ENCODE results near the gene ANKRD28. TPM values are rescaled to one million over a fixed set of nuclear protein-coding genes. Genes with fewer than 3 reads are reported as not detected.

Gene ANKRD28
- total and polyA plus RNA-seq, 2 of the 4 experiments (the other 2 are of a cell fraction): 52.6 to 211 TPM

DNA sequence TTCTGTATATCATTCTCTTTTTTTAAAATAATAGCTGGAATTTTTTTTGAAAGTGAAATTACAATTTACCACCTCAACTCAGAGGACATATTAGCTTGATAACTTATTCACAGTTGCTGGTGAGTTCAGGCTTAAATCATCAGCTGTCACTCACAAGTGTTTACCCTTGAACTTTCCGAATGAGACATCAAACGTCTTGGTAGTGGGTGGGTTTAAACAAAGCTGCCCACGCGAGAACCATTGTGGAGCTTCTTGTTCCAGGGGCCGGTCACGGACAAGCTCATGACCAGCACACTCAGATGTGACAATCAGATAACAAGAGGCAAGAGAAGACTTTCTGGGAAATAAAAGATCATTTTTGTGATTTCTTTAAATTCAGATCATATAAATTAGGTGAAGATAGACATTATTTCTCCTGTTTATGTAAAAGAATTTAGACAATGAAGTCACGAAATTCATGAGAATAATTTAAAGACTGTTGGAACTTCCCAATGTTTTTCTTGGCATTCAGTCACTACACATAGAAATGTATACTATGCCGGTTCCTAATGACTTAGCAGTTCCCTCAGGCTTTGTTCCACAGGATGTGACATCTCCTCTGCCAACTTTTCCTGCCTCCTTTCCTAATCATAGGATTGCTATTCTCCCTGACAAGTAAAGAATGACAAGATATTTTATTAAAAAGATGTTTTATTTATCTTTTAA, 167.0 kb downstream of the ANKRD28 start:
- H3K27ac ChIP-seq (ENCODE audit: insufficient read depth, low read length): peak overlapping the region; percentile 97
- H4K8ac ChIP-seq (ENCODE audit: low read depth in 2 of 2, low read length in 2 of 2): peak overlapping the region; percentile 50 to 92; a peak in 3 of 4 replicates
- H4K91ac ChIP-seq (ENCODE audit: insufficient read depth, low read depth, low read length): peak overlapping the region; percentile 90
- peak overlapping the region; percentile 98 for H3K4me2 ChIP-seq (ENCODE audit: low read depth, low read length)
- no peaks in the 10 kb centered on the region for H3K36me3 ChIP-seq (ENCODE audit: control insufficient read depth, insufficient read depth, low read length)
- peak overlapping the region; percentile 40; the same call in 2 of the 3 replicates for H2BK15ac ChIP-seq (ENCODE audit: low read depth, low read length)
- peak overlapping the region; percentile 92 for H3K4ac ChIP-seq (ENCODE audit: low read depth, low read length)
- TF ChIP-seq, protein P1, sequence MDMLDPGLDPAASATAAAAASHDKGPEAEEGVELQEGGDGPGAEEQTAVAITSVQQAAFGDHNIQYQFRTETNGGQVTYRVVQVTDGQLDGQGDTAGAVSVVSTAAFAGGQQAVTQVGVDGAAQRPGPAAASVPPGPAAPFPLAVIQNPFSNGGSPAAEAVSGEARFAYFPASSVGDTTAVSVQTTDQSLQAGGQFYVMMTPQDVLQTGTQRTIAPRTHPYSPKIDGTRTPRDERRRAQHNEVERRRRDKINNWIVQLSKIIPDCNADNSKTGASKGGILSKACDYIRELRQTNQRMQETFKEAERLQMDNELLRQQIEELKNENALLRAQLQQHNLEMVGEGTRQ (IDR thresholded peaks at IDR 0.05; ENCODE audit: low read depth, low read length): no peak
- TF ChIP-seq, protein P2, sequence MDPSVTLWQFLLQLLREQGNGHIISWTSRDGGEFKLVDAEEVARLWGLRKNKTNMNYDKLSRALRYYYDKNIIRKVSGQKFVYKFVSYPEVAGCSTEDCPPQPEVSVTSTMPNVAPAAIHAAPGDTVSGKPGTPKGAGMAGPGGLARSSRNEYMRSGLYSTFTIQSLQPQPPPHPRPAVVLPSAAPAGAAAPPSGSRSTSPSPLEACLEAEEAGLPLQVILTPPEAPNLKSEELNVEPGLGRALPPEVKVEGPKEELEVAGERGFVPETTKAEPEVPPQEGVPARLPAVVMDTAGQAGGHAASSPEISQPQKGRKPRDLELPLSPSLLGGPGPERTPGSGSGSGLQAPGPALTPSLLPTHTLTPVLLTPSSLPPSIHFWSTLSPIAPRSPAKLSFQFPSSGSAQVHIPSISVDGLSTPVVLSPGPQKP (IDR thresholded peaks at IDR 0.05; ENCODE audit: borderline replicate concordance, low read depth, low read length): no peak
- TF ChIP-seq NFE2L2 (IDR thresholded peaks at IDR 0.05; ENCODE audit: low read depth, low read length): peak; percentile 85
- TF ChIP-seq RAD21 (IDR thresholded peaks at IDR 0.05; ENCODE audit: low read length): no peak
- 0 out of 2 replicates have a peak, but pooled peaks have one; percentile 19 for TF ChIP-seq FOS (IDR thresholded peaks at IDR 0.05; ENCODE audit: low read depth, low read length)
- peak; percentile 43 for TF ChIP-seq MAFK (IDR thresholded peaks at IDR 0.05; ENCODE audit: low read depth, low read length)
- TF ChIP-seq CEBPB (IDR thresholded peaks at IDR 0.05; ENCODE audit: low read depth, low read length): no peak
- no peak for TF ChIP-seq CHD1 (IDR thresholded peaks at IDR 0.05; ENCODE audit: low read depth, low read length)
- no peak for TF ChIP-seq MXI1 (IDR thresholded peaks at IDR 0.05; ENCODE audit: borderline replicate concordance, low read depth, low read length)
- TF ChIP-seq BHLHE40 (IDR thresholded peaks at IDR 0.05; ENCODE audit: low read depth, low read length): peak; percentile 76
- TF ChIP-seq RCOR1 (IDR thresholded peaks at IDR 0.05; ENCODE audit: insufficient replicate concordance, low read length): no peak
- TF ChIP-seq POLR2A (IDR thresholded peaks at IDR 0.05; ENCODE audit: low read depth, low read length): peak; percentile 33; the same call in 1 of the 2 replicates
- no peak for TF ChIP-seq MAZ (IDR thresholded peaks at IDR 0.05; ENCODE audit: borderline replicate concordance, low read depth, low read length)
- in situ Hi-C loops (cut with MboI; ENCODE audit: low sequenced_read_pairs): loop anchor here (25.0 kb wide), 2 partner anchors 432 to 607 kb away; no protein-coding TSS in a partner anchor
- H3K18ac ChIP-seq (ENCODE audit: low read depth, low read length): peak overlapping the region; percentile 94
- H3K23ac ChIP-seq (ENCODE audit: low read depth, low read length): peak overlapping the region; percentile 82
- peak overlapping the region; percentile 92 for H3K56ac ChIP-seq (ENCODE audit: extremely low read depth, insufficient read depth, low read length)
- peak overlapping the region; percentile 91 for H4K5ac ChIP-seq (ENCODE audit: low read depth, low read length)
- H2AK9ac ChIP-seq (replicated peaks; ENCODE audit: low read depth, low read length, poor library complexity): peak overlapping the region; percentile 18
- no CpG with 5 or more reads among the region's 8 CpGs for WGBS, 2 experiments (ENCODE audit: extremely low coverage in 2 of 2, insufficient read length in 1 of 2)
- DNase-seq (peak; percentile 87), ATAC-seq (ENCODE audit: low read depth) (peak; percentile 31)
- H3K9me1 ChIP-seq (ENCODE audit: insufficient read depth, low read length): peaks cover 18% of the 10 kb centered on the region
- POLR2A ChIA-PET (ENCODE audit: unreplicated experiment): no interaction called here
- H3K79me1 ChIP-seq (ENCODE audit: low read depth in 1 of 2, low read length in 2 of 2): peaks cover 12 to 30% of the 10 kb centered on the region in 2 experiments; a peak in 3 of 4 replicates
- no peaks in the 10 kb centered on the region for H3K9me3 ChIP-seq (ENCODE audit: control insufficient read depth, insufficient read depth, low read length)
- peak overlapping the region; percentile 84 for H3K14ac ChIP-seq (replicated peaks; ENCODE audit: low read depth, low read length)
- no peaks in the 10 kb centered on the region for H4K20me1 ChIP-seq (ENCODE audit: insufficient read depth, low read length)
- H3K4me3 ChIP-seq (ENCODE audit: insufficient read depth, low read depth, low read length): peak overlapping the region; percentile 46
- dilution Hi-C loops (cut with HindIII; ENCODE audit: low sequenced_read_pairs, unreplicated experiment): no loop called here
- no peaks in the 10 kb centered on the region for H3K27me3 ChIP-seq (ENCODE audit: control insufficient read depth, insufficient read depth, low read length)
- intact Hi-C loops (cut with micrococcal nuclease): loop anchor here (1.0 to 10.0 kb wide), 6 partner anchors 17 to 614 kb away; partner anchors contain the start of gene ANKRD28
- H2AK5ac ChIP-seq (ENCODE audit: low read depth, low read length): peak overlapping the region; percentile 72
- peak overlapping the region; percentile 96 for H2BK20ac ChIP-seq (ENCODE audit: low read depth, low read length)
- H2AFZ ChIP-seq (replicated peaks; ENCODE audit: low read length, poor library complexity): peak overlapping the region; percentile 78
- CTCF ChIA-PET: interaction anchor here (0.7 to 1.8 kb wide), 7 partner anchors 27 to 608 kb away, joined by 3 to 8 read pairs (median 4); no protein-coding TSS in a partner anchor
- peaks cover 29% of the 10 kb centered on the region for H3K4me1 ChIP-seq (ENCODE audit: control insufficient read depth, insufficient read depth, low read length)
- peak overlapping the region; percentile 80 for H3K9ac ChIP-seq (ENCODE audit: low read depth, low read length)
- no TSS peak for BruUV-seq (replicated peaks)
- peak overlapping the region; percentile 97 for H2BK120ac ChIP-seq (ENCODE audit: low read depth, low read length)
- peak overlapping the region; percentile 97 for H2BK5ac ChIP-seq (ENCODE audit: low read depth, low read length, poor library complexity, severe bottlenecking)

All from IMR-90 (cell line).